K562 (cell line): ENCODE results near the gene SPATA12. TPM values are rescaled to one million over a fixed set of nuclear protein-coding genes. Genes with fewer than 3 reads are reported as not detected.

Experiments
- ATAC-seq: fragments of 200-7000 bp; cut with Tn5 transposase; 3 replicates; pipeline ENCODE4 v1.9.1; 2020; ENCODE audit warnings: moderate library complexity
- BruUV-seq: library from RNA; stranded (reverse); fragments of 400-500 nt; replicated peaks from 2 replicates; lab custom pipeline; 2021; lab: Mats Ljungman, UMichigan
- CTCF ChIA-PET: fragments of 300-600 bp; formaldehyde crosslinking; extraction: SDS; loops from one replicate; lab custom pipeline; 2021; ENCODE audit warnings: low intra/inter-chr PET ratio; lab: Yijun Ruan, JAX
- POLR2A ChIA-PET: fragments of 300-600, 350-650 bp; sonication (Branson Sonifier 250); formaldehyde crosslinking; extraction: SDS; loops from one replicate; lab custom pipeline; 2021; ENCODE audit warnings: antibody characterized with exemption, inconsistent platforms; lab: Yijun Ruan, JAX
- DNase-seq, 4 experiments: peaks; one replicate each; pipeline versions ENCODE4 v3.0.0 to v3.0.0-alpha.2; 2011 to 2018; ENCODE audit warnings: low spot score in 3 of 4, mixed read lengths in 3 of 4; ENCODE audit errors: extremely low read depth in 1 of 4
- FAIRE-seq: peaks from 2 replicates; lab custom pipeline; 2011; peaks lifted over from hg19 to GRCh38; lab: Jason Lieb, UNC
- H2AFZ ChIP-seq: 2 replicates; pipeline ENCODE4 v1.6.0; 2011; ENCODE audit warnings: low read depth, low read length, control low read depth, inconsistent platforms
- H3K27ac ChIP-seq: fragments of 200-600 bp; 3 replicates; pipeline ENCODE4 v1.8.0; 2011; ENCODE audit warnings: low read depth, mild to moderate bottlenecking, control low read depth, inconsistent platforms, low read length, moderate library complexity, mixed read lengths; ENCODE audit errors: extremely low read depth
- H3K27me3 ChIP-seq, 2 experiments: fragments of 300-600 bp in 1 of 2; 2 replicates in 1 of 2; 3 replicates in 1 of 2; pipeline versions ENCODE4 v1.6.0 to v1.8.0; 2011; ENCODE audit warnings: inconsistent platforms in 2 of 2, low read length in 2 of 2, mild to moderate bottlenecking in 1 of 2, mixed read lengths in 1 of 2, moderate library complexity in 1 of 2; ENCODE audit not compliant: control insufficient read depth in 2 of 2, insufficient read depth in 2 of 2
- H3K36me3 ChIP-seq: fragments of 300-600 bp; 3 replicates; pipeline ENCODE4 v1.8.0; 2011; ENCODE audit warnings: mild to moderate bottlenecking, low read length, inconsistent platforms; ENCODE audit not compliant: control insufficient read depth, insufficient read depth
- H3K4me1 ChIP-seq, 2 experiments: fragments of 200-600 bp in 1 of 2; replicated peaks in 1 of 2; 2 replicates in 1 of 2; 3 replicates in 1 of 2; pipeline versions ENCODE4 v1.5.1 to v1.8.0; 2011; ENCODE audit warnings: inconsistent platforms in 2 of 2, low read length in 2 of 2, mild to moderate bottlenecking in 1 of 2, mixed read lengths in 1 of 2, moderate library complexity in 1 of 2; ENCODE audit not compliant: control insufficient read depth in 2 of 2, insufficient read depth in 2 of 2
- H3K4me2 ChIP-seq: 2 replicates; pipeline ENCODE4 v1.6.1; 2011; ENCODE audit warnings: low read length, control low read depth, inconsistent platforms, mixed read lengths; ENCODE audit not compliant: insufficient read depth
- H3K4me3 ChIP-seq: fragments of 200-600 bp; sonication (generic), shearing (Covaris generic); 2 replicates; pipeline ENCODE4 v1.5.1; 2016; ENCODE audit warnings: control low read depth, inconsistent platforms
- H3K79me2 ChIP-seq: fragments of 200-600 bp; 3 replicates; pipeline ENCODE4 v1.8.0; 2011; ENCODE audit warnings: low read length, inconsistent platforms; ENCODE audit not compliant: control insufficient read depth, insufficient read depth
- H3K9ac ChIP-seq, 2 experiments: 2 replicates each; pipeline versions ENCODE4 v1.6.0 to v1.6.1; 2011; ENCODE audit warnings: low read depth in 2 of 2, low read length in 2 of 2, control low read depth in 1 of 2, inconsistent platforms in 1 of 2, mild to moderate bottlenecking in 1 of 2, mixed read lengths in 1 of 2; ENCODE audit not compliant: insufficient read depth in 1 of 2
- H3K9me1 ChIP-seq: one replicate; pipeline ENCODE4 v1.6.0; 2011; ENCODE audit warnings: inconsistent platforms, mild to moderate bottlenecking, low read length, moderate library complexity; ENCODE audit not compliant: control insufficient read depth, insufficient read depth
- H3K9me3 ChIP-seq: replicated peaks from 2 replicates; pipeline ENCODE4 v1.5.1; 2011; ENCODE audit warnings: low read depth, low read length, inconsistent platforms; ENCODE audit not compliant: control insufficient read depth, insufficient read depth
- H4K20me1 ChIP-seq: replicated peaks from 2 replicates; pipeline ENCODE4 v1.6.1; 2011; ENCODE audit warnings: low read length, inconsistent platforms, mixed read lengths; ENCODE audit not compliant: control insufficient read depth, insufficient read depth
- KDM4B ChIP-seq, 2 experiments: fragments of 450-650 bp in 1 of 2; sonication (generic) in 1 of 2; IDR thresholded peaks; 2 replicates each; pipeline ENCODE4 v1.6.1; 2016 to 2017; ENCODE audit warnings: borderline replicate concordance in 2 of 2, antibody characterized with exemption in 1 of 2, low read depth in 1 of 2, mild to moderate bottlenecking in 1 of 2
- NR4A1 ChIP-seq, 2 experiments: fragments of 250-450 bp in 1 of 2; fragments of 450-650 bp in 1 of 2; sonication (Bioruptor Pico) in 1 of 2; IDR thresholded peaks; 2 replicates each; pipeline versions ENCODE4 v1.4.0 to v1.6.1; 2016 to 2020; ENCODE audit warnings: mild to moderate bottlenecking in 2 of 2, missing compliant biosample characterization in 1 of 2, missing genetic modification characterization in 1 of 2, moderate library complexity in 1 of 2
- RBBP5 ChIP-seq: fragments of 200-600 bp; sonication (generic); IDR thresholded peaks from 2 replicates; pipeline ENCODE4 v1.6.1; 2012; ENCODE audit warnings: borderline replicate concordance, mild to moderate bottlenecking, low read length, control low read depth, inconsistent platforms; ENCODE audit not compliant: insufficient read depth, poor library complexity, severe bottlenecking
- RFX1 ChIP-seq: fragments of 450-650 bp; IDR thresholded peaks from 2 replicates; pipeline ENCODE4 v1.6.1; 2016; ENCODE audit warnings: mild to moderate bottlenecking, moderate library complexity
- RFX5 ChIP-seq: IDR thresholded peaks from 2 replicates; pipeline ENCODE4 v1.6.1; 2011; ENCODE audit warnings: low read depth, mild to moderate bottlenecking, improper control_type of control experiment, low read length
- ZNF609 ChIP-seq: sonication (generic); formaldehyde crosslinking; IDR thresholded peaks from 2 replicates; pipeline ENCODE4 v1.8.1; 2023; ENCODE audit warnings: missing genetic modification reagents, mild to moderate bottlenecking, borderline replicate concordance
- WGBS: fragments of 100-300 bp; shearing (Covaris generic); methylation state at CpG from one replicate; pipeline ENCODE4 v1.1.6; 2016; ENCODE audit warnings: low coverage, mixed read lengths; ENCODE audit not compliant: insufficient coverage; ENCODE audit errors: missing lambda C conversion rate; 5-methylcytosine and 5-hydroxymethylcytosine counted together
- in situ Hi-C: fragments of 300-500 bp; cut with MboI; formaldehyde crosslinking; loops from 4 replicates; pipeline ENCODE4 v1.15.0; 2018; ENCODE audit warnings: inconsistent platforms, mixed read lengths
- intact Hi-C: fragments of 100-400 bp; cut with micrococcal nuclease; formaldehyde crosslinking; loops from 2 replicates; pipeline ENCODE4 v1.14.2; 2022
- polyA plus RNA-seq, 8 experiments: library from polyadenylated mRNA; depleted of rRNA in 4 of 8; stranded (reverse) in 5 of 8; unstranded in 3 of 8; fragments of >200 nt; fragmentation: Nextera tagmentation in 2 of 8; fragmentation: Illumina TruSeq in 1 of 8; extraction: Ambion mirVana in 2 of 8; extraction: Trizol in 1 of 8; gene quantifications; 2 replicates each; pipeline versions ENCODE4 v1.2.1 to v1.2.3, GENCODE V29; 2011 to 2014; ENCODE audit warnings: inconsistent platforms in 1 of 8, missing spikeins in 1 of 8
- total RNA-seq, 7 experiments: library from RNA; depleted of rRNA in 6 of 7; stranded (reverse); fragments of >200 nt in 6 of 7; fragmentation: Illumina TruSeq in 2 of 7; extraction: Trizol in 2 of 7; gene quantifications; 2 replicates each; pipeline versions ENCODE4 v1.2.1 to v1.2.3, GENCODE V29; 2011 to 2021; ENCODE audit warnings: low replicate concordance in 1 of 7

SPATA12 gene
- total and polyA plus RNA-seq, 9 of the 15 experiments (the other 6 are each of a cell fraction or from before 2014, with no cell fraction given) = not detected

GRCh38 chr3:57066471-57066870 lies 6.0 kb downstream of the SPATA12 start:
- 87% methylated on average over 3 of the region's 6 CpGs for WGBS
- no TSS peak for BruUV-seq
- TF ChIP-seq KDM4B (IDR thresholded peaks at IDR 0.05; ENCODE audit: borderline replicate concordance in 2 of 2, low read depth in 1 of 2) = no peak
- no peak for TF ChIP-seq NR4A1 (CRISPR knock-in tag; IDR thresholded peaks at IDR 0.05)
- no peak for TF ChIP-seq NR4A1 (tag; IDR thresholded peaks at IDR 0.05)
- no peak for TF ChIP-seq RFX5
- no peak for TF ChIP-seq RBBP5
- TF ChIP-seq RFX1 = no peak
- TF ChIP-seq ZNF609 (CRISPR knock-in tag) = no peak
- TF ChIP-seq, all 486 proteins: peak for 0
- no peak overlapping the region for H3K9ac ChIP-seq
- H3K9me1 ChIP-seq = no peaks in the 10 kb centered on the region
- ATAC-seq (no peak), FAIRE-seq (no peak), DNase-seq (no peak)
- in situ Hi-C loops = no loop called here
- H3K4me1 ChIP-seq = peaks cover 4 to 6% of the 10 kb centered on the region in 2 experiments; a peak in 4 of 5 replicates
- ChIA-PET CTCF (no interaction called here), POLR2A (no interaction called here)
- no peaks in the 10 kb centered on the region for H3K9me3 ChIP-seq
- H2AFZ ChIP-seq = no peak overlapping the region
- no peaks in the 10 kb centered on the region for H4K20me1 ChIP-seq
- no peaks in the 10 kb centered on the region for H3K79me2 ChIP-seq
- no peak overlapping the region for H3K27ac ChIP-seq
- no peak overlapping the region for H3K4me3 ChIP-seq
- no peak overlapping the region for H3K4me2 ChIP-seq
- H3K36me3 ChIP-seq = no peaks in the 10 kb centered on the region
- intact Hi-C loops = no loop called here
- H3K27me3 ChIP-seq = no peaks in the 10 kb centered on the region
